ENCODE measurements around the gene IGFBP7.

The IGFBP7 gene

GRCh38 chr4:57080781-57081650 is 29.2 kb downstream of the IGFBP7 start:
- peak; percentile 99 for DNase-seq (ENCODE audit: low read depth, low spot score)
- in situ Hi-C loops (cut with HindIII; ENCODE audit: low sequenced_read_pairs): no loop called here
- TF ChIP-seq, protein P1, sequence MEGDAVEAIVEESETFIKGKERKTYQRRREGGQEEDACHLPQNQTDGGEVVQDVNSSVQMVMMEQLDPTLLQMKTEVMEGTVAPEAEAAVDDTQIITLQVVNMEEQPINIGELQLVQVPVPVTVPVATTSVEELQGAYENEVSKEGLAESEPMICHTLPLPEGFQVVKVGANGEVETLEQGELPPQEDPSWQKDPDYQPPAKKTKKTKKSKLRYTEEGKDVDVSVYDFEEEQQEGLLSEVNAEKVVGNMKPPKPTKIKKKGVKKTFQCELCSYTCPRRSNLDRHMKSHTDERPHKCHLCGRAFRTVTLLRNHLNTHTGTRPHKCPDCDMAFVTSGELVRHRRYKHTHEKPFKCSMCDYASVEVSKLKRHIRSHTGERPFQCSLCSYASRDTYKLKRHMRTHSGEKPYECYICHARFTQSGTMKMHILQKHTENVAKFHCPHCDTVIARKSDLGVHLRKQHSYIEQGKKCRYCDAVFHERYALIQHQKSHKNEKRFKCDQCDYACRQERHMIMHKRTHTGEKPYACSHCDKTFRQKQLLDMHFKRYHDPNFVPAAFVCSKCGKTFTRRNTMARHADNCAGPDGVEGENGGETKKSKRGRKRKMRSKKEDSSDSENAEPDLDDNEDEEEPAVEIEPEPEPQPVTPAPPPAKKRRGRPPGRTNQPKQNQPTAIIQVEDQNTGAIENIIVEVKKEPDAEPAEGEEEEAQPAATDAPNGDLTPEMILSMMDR (IDR thresholded peaks at IDR 0.05; ENCODE audit: low read depth, low read length): no peak
- H3K4me3 ChIP-seq (ENCODE audit: low read depth, low read length): no peak overlapping the region

- in situ Hi-C loops (cut with HindIII; ENCODE audit: low sequenced_read_pairs): no loop called here
Observed at GRCh38 chr4:57078685-57079521, 31.3 kb downstream of the IGFBP7 start.

DNA sequence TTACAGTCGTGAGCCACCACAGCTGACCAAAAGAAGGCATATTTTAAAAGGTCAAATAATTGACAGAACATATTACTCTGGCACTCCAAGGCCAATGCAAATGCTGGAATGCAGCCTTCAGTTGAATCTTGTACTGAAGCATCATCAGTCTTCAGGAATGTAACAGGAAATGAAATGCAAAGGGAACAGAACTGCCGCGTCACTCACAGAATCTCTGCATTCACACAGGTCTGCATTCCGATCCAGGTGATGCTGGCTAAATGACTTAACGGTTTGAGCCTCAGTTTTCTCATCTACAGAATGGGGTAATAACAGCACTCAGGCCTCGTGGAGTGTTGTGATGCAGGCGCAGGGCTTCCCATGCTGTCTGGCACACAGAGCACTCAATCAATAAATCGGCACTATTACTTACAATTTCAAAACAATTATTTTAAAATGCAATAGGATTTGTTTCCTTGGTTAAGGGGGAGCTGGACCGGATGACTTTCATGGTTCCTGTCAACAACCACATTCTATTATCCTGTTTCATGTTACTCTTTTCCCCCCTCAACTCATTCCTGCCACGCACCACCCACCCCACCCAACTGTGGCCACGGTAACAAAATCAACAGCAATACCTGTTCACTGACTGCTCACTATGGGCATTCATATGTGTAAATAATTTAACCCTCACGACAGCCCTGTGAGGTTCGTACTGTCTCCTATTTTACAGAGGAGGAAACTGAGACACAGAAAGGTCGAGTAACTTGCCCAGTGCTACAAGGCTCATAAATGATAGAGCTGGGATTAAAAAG is 32.4 kb downstream of the IGFBP7 start:
- no peak overlapping the region for H3K4me3 ChIP-seq (ENCODE audit: low read depth, low read length)
- TF ChIP-seq, protein P1 (IDR thresholded peaks at IDR 0.05; ENCODE audit: low read depth, low read length): no peak
- in situ Hi-C loops (cut with HindIII; ENCODE audit: low sequenced_read_pairs): no loop called here
- DNase-seq (ENCODE audit: low read depth, low spot score): peak; percentile 82

More at GRCh38 chr4:57078685-57079521, 31.3 kb downstream of the IGFBP7 start:
- H3K4me3 ChIP-seq (ENCODE audit: low read depth, low read length): no peak overlapping the region
- peak; percentile 85 for DNase-seq (ENCODE audit: low read depth, low spot score)
- TF ChIP-seq, protein P1 (IDR thresholded peaks at IDR 0.05; ENCODE audit: low read depth, low read length): no peak

DNA sequence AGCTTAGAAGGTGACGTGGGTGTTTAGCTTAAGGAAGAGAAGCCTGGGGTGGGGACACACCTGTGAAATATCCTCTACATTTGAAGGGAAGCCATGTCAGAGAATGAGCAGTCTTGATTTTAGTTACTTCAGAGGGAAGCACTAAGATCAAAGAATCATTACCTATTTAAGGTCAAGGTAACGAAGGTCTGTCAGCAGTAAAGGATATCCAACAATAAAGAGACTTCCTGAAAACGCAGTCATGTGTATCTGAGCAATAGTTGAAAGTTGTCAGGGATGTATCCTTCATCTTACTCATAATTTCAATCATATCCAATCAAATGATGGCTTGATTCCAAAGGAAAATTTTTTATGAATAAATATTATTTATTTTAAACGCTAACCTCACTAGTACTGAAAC is 33.5 kb downstream of the IGFBP7 start:
- in situ Hi-C loops (cut with HindIII; ENCODE audit: low sequenced_read_pairs): no loop called here
- TF ChIP-seq, protein P1 (IDR thresholded peaks at IDR 0.05; ENCODE audit: low read depth, low read length): no peak
- no peak overlapping the region for H3K4me3 ChIP-seq (ENCODE audit: low read depth, low read length)
- no peak for DNase-seq (ENCODE audit: low read depth, low spot score)

GRCh38 chr4:57075367-57075766 is 34.8 kb downstream of the IGFBP7 start:
- DNase-seq (ENCODE audit: low read depth, low spot score): no peak
- TF ChIP-seq, protein P1 (IDR thresholded peaks at IDR 0.05; ENCODE audit: low read depth, low read length): no peak
- in situ Hi-C loops (cut with HindIII; ENCODE audit: low sequenced_read_pairs): no loop called here
- no peak overlapping the region for H3K4me3 ChIP-seq (ENCODE audit: low read depth, low read length)

GRCh38 chr4:57074744-57075143 is 35.4 kb downstream of the IGFBP7 start:
- in situ Hi-C loops (cut with HindIII; ENCODE audit: low sequenced_read_pairs): no loop called here
- TF ChIP-seq, protein P1 (IDR thresholded peaks at IDR 0.05; ENCODE audit: low read depth, low read length): no peak
- no peak overlapping the region for H3K4me3 ChIP-seq (ENCODE audit: low read depth, low read length)
- DNase-seq (ENCODE audit: low read depth, low spot score): peak; percentile 65

All from astrocyte of the spinal cord (primary cell).